Heart right ventricle (tissue), 16 donors: Measurements from ENCODE around the gene CGN. TPM values are rescaled to one million over a fixed set of nuclear protein-coding genes. Genes with fewer than 3 reads are reported as not detected.

Source experiments
- ATAC-seq, 8 donors: fragments of 200-7000 bp; cut with Tn5 transposase; one replicate each; pipeline ENCODE4 v1.9.1; 2020; ENCODE audit warnings: mild to moderate bottlenecking in 8 of 8, moderate library complexity in 8 of 8, moderate number of reproducible peaks in 1 of 8
- DNase-seq, 2 donors: peaks; one replicate each; pipeline ENCODE4 v3.0.0-alpha.2; 2020
- H3K27ac ChIP-seq, 10 donors: fragments of 200-600 bp; sonication (generic) in 2 of 10; one replicate each; pipeline versions ENCODE4 v1.5.0 to v1.8.0; 2020 to 2022; ENCODE audit warnings: mild to moderate bottlenecking in 3 of 10
- H3K27me3 ChIP-seq, 7 donors: fragments of 200-600 bp; one replicate each; pipeline ENCODE4 v1.8.0; 2021 to 2022; ENCODE audit warnings: mild to moderate bottlenecking in 2 of 7
- H3K36me3 ChIP-seq, 9 donors: fragments of 200-600 bp; sonication (generic) in 1 of 9; one replicate each; pipeline versions ENCODE4 v1.5.0 to v1.8.0; 2020 to 2022; ENCODE audit warnings: mild to moderate bottlenecking in 2 of 9
- H3K4me1 ChIP-seq, 9 donors: fragments of 200-600 bp; sonication (generic) in 1 of 9; one replicate each; pipeline versions ENCODE4 v1.5.0 to v1.8.0; 2020 to 2022; ENCODE audit warnings: mild to moderate bottlenecking in 4 of 9
- H3K4me3 ChIP-seq, 10 donors: fragments of 200-600 bp; sonication (generic) in 2 of 10; one replicate each; pipeline versions ENCODE4 v1.5.0 to v1.8.0; 2020 to 2022; ENCODE audit warnings: mild to moderate bottlenecking in 7 of 10, moderate library complexity in 2 of 10
- H3K9me3 ChIP-seq, 11 donors: fragments of 200-600 bp in 10 of 11; sonication (generic) in 2 of 11; one replicate each; pipeline versions ENCODE4 v1.5.0 to v1.8.0; 2013 to 2022; ENCODE audit warnings: mild to moderate bottlenecking in 2 of 11, control low read depth in 1 of 11, moderate library complexity in 1 of 11
- CTCF ChIP-seq, 9 donors: fragments of 200-600 bp; sonication (generic) in 2 of 9; IDR thresholded peaks; one replicate each; pipeline versions ENCODE4 v1.5.0 to v1.8.0; 2021 to 2022; ENCODE audit warnings: antibody characterized with exemption in 9 of 9, mild to moderate bottlenecking in 5 of 9, moderate library complexity in 1 of 9
- WGBS, 2 donors: extraction: QIAGEN DNeasy Blood & Tissue Kit; methylation state at CpG; one replicate each; pipeline ENCODE4 v1.1.7; 2013; ENCODE audit warnings: inconsistent platforms in 1 of 2; 5-methylcytosine and 5-hydroxymethylcytosine counted together
- intact Hi-C, 10 donors: fragments of 100-400 bp; cut with DNase I; formaldehyde crosslinking; loops; one replicate each; pipeline versions ENCODE4 v1.11.1 to v1.14.2; 2022
- polyA plus RNA-seq, 2 donors: library from polyadenylated mRNA; stranded (reverse); fragments of 200-250 nt; gene quantifications; one replicate each; pipeline ENCODE4 v1.2.3, GENCODE V29; 2013
- total RNA-seq, 10 donors: library from RNA; stranded (reverse); fragmentation: NEBNext Ultra II Directional in 3 of 10; extraction: Animal tissue kit (Norgen Biotek cat#: 25700) in 3 of 10; gene quantifications; one replicate each; pipeline versions ENCODE4 v1.2.1 to v1.2.4, GENCODE V29; 2021 to 2023
- donor health status: Arrhythmogenic right ventricular cardiomyopathy.
- donor health status: ischemic (EF 13 %, LVEDD 7.1; RV severe dilation, severe dysfunction).
- donor health status: healthy with polysubstance abuse.
- donor health status: DM: no; HTN: yes; CAD: no.
- donor health status: DM: no; HTN: no; CAD: no.
- donor health status: ischemic (EF 25% LVEDD 6.9; RV normal size, moderate dysfunction).
- donor health status: ischemic (EF 25% LVEDD 5.7; RV mildly dilated, moderate dysfunction).
- donor health status: healthy.
- donor health status: DM: yes; HTN: yes; CAD: no.
- donor health status: Ischemic cardiomyopathy.
- donor health status: ischemic (EF 35%, LVEDD 5.7; RV mildly dilated, moderate dysfunction).
- donor health status: nonischemic (EF 11% LVEDD 7.7; RV severe dilation, severe dysfunction).
- donor health status: DM: yes; HTN: yes; CAD: no.
- donor health status: PGD.
- donor health status: ischemic (EF 29% LVEDD 5.4; RV normal size, mild dysfunction).
- donor health status: nonischemic (EF 23%, LVEDD 6.1; RV moderate dilation, normal function).

CGN gene
- total and polyA plus RNA-seq, 12 donors, result 0.07 to 0.73 (median 0.27) TPM; not detected in 3

GRCh38 chr1:151541752-151542151 is 30.6 kb downstream of the CGN start:
- ATAC-seq (no peak), DNase-seq (no peak)
- no peak overlapping the region for H3K27ac ChIP-seq
- TF ChIP-seq CTCF (IDR thresholded peaks at IDR 0.05), result no peak
- H3K4me3 ChIP-seq, result peak overlapping the region in 1 of 10 donors; percentile 86
- H3K36me3 ChIP-seq, result no peaks in the 10 kb centered on the region
- peaks cover 0 to 29% (median 12%) of the 10 kb centered on the region in 9 donors for H3K4me1 ChIP-seq
- intact Hi-C loops, result loop anchor here in 2 of 10 donors (5.0 to 10.0 kb wide), 2 partner anchors 53 to 99 kb away; no protein-coding TSS in a partner anchor
- no peaks in the 10 kb centered on the region for H3K9me3 ChIP-seq
- peaks cover 0 to 11% (median 0%) of the 10 kb centered on the region in 7 donors for H3K27me3 ChIP-seq
- 86 to 95% methylated on average over 5 of the region's 5 CpGs for WGBS, 2 donors

- H3K4me1 ChIP-seq, result peaks cover 0 to 38% (median 19%) of the 10 kb centered on the region in 9 donors
- WGBS, 2 donors, result 73 to 84% methylated on average over 3 of the region's 3 CpGs
- ATAC-seq, result no peak
- no peak overlapping the region for H3K27ac ChIP-seq
- no peak for DNase-seq
- no peak overlapping the region for H3K4me3 ChIP-seq
- no peaks in the 10 kb centered on the region for H3K36me3 ChIP-seq
- TF ChIP-seq CTCF (IDR thresholded peaks at IDR 0.05), result no peak
- no peaks in the 10 kb centered on the region for H3K9me3 ChIP-seq
- peaks cover 0 to 11% (median 0%) of the 10 kb centered on the region in 7 donors for H3K27me3 ChIP-seq
- intact Hi-C loops, result loop anchor here in 2 of 10 donors (5.0 to 10.0 kb wide), 2 partner anchors 52 to 100 kb away; no protein-coding TSS in a partner anchor
Observed at GRCh38 chr1:151542710-151543129, 31.5 kb downstream of the CGN start.

GRCh38 chr1:151545542-151545941 is 34.4 kb downstream of the CGN start:
- Histone ChIP-seq H3K27ac (no peak overlapping the region), H3K27me3 (peaks cover 0 to 11% (median 0%) of the 10 kb centered on the region in 7 donors), H3K9me3 (no peaks in the 10 kb centered on the region), H3K4me3 (no peak overlapping the region), H3K4me1 (peaks cover 0 to 30% (median 13%) of the 10 kb centered on the region in 9 donors), H3K36me3 (no peaks in the 10 kb centered on the region)
- DNase-seq (no peak), ATAC-seq (no peak)
- intact Hi-C loops, result loop anchor here in 1 of 10 donors (10.0 kb wide), 1 partner anchor 49 kb away; no protein-coding TSS in a partner anchor
- 64 to 67% methylated on average over 1 of the region's 1 CpG for WGBS, 2 donors
- no peak for TF ChIP-seq CTCF (IDR thresholded peaks at IDR 0.05)

GRCh38 chr1:151546011-151546925 is 35.1 kb downstream of the CGN start:
- WGBS, 2 donors, result 88 to 89% methylated on average over 4 of the region's 4 CpGs
- intact Hi-C loops, result loop anchor here in 1 of 10 donors (10.0 kb wide), 1 partner anchor 49 kb away; no protein-coding TSS in a partner anchor
- H3K36me3 ChIP-seq, result no peaks in the 10 kb centered on the region

More at GRCh38 chr1:151546011-151546925, 35.1 kb downstream of the CGN start:
- peaks cover 0 to 23% (median 10%) of the 10 kb centered on the region in 9 donors for H3K4me1 ChIP-seq
- H3K9me3 ChIP-seq, result no peaks in the 10 kb centered on the region
- TF ChIP-seq CTCF (IDR thresholded peaks at IDR 0.05), result no peak
- H3K27ac ChIP-seq, result peak overlapping the region in 3 of 10 donors; percentile 35 to 53 (median 52)
- DNase-seq (no peak), ATAC-seq (no peak)
- no peak overlapping the region for H3K4me3 ChIP-seq
- peaks cover 0 to 10% (median 0%) of the 10 kb centered on the region in 7 donors for H3K27me3 ChIP-seq
